ENCODE data around the gene C6. TPM values are rescaled to one million over a fixed set of nuclear protein-coding genes. Genes with fewer than 3 reads are reported as not detected.

C6 gene
- total RNA-seq, 2 donors from 2014 or later: 54.4 to 178 TPM

- no peaks in the 10 kb centered on the region for H3K9me3 ChIP-seq
- no peak overlapping the region for H3K4me3 ChIP-seq
- H3K27me3 ChIP-seq: no peaks in the 10 kb centered on the region
- no peaks in the 10 kb centered on the region for H3K36me3 ChIP-seq
- no peak for DNase-seq (ENCODE audit: low spot score)
- H3K27ac ChIP-seq: no peak overlapping the region
- no peaks in the 10 kb centered on the region for H3K4me1 ChIP-seq
- TF ChIP-seq, protein P1, sequence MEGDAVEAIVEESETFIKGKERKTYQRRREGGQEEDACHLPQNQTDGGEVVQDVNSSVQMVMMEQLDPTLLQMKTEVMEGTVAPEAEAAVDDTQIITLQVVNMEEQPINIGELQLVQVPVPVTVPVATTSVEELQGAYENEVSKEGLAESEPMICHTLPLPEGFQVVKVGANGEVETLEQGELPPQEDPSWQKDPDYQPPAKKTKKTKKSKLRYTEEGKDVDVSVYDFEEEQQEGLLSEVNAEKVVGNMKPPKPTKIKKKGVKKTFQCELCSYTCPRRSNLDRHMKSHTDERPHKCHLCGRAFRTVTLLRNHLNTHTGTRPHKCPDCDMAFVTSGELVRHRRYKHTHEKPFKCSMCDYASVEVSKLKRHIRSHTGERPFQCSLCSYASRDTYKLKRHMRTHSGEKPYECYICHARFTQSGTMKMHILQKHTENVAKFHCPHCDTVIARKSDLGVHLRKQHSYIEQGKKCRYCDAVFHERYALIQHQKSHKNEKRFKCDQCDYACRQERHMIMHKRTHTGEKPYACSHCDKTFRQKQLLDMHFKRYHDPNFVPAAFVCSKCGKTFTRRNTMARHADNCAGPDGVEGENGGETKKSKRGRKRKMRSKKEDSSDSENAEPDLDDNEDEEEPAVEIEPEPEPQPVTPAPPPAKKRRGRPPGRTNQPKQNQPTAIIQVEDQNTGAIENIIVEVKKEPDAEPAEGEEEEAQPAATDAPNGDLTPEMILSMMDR (IDR thresholded peaks at IDR 0.05): no peak
These were observed 98.1 kb downstream of the C6 start for GRCh38 chr5:41115281-41115680.

GRCh38 chr5:41112486-41113455 is 100.6 kb downstream of the C6 start:
- no peaks in the 10 kb centered on the region for H3K27me3 ChIP-seq
- H3K4me3 ChIP-seq: no peak overlapping the region
- no peak for DNase-seq (ENCODE audit: low spot score)
- no peaks in the 10 kb centered on the region for H3K4me1 ChIP-seq
- no peaks in the 10 kb centered on the region for H3K36me3 ChIP-seq
- H3K27ac ChIP-seq: no peak overlapping the region
- no peaks in the 10 kb centered on the region for H3K9me3 ChIP-seq
- TF ChIP-seq, protein P1 (IDR thresholded peaks at IDR 0.05): no peak

GRCh38 chr5:41109186-41109585 is 104.1 kb downstream of the C6 start:
- H3K4me3 ChIP-seq: no peak overlapping the region
- no peaks in the 10 kb centered on the region for H3K4me1 ChIP-seq
- H3K27ac ChIP-seq: no peak overlapping the region
- TF ChIP-seq, protein P1 (IDR thresholded peaks at IDR 0.05): no peak
- H3K36me3 ChIP-seq: no peaks in the 10 kb centered on the region
- no peak for DNase-seq (ENCODE audit: low spot score)
- no peaks in the 10 kb centered on the region for H3K27me3 ChIP-seq
- H3K9me3 ChIP-seq: no peaks in the 10 kb centered on the region

DNA sequence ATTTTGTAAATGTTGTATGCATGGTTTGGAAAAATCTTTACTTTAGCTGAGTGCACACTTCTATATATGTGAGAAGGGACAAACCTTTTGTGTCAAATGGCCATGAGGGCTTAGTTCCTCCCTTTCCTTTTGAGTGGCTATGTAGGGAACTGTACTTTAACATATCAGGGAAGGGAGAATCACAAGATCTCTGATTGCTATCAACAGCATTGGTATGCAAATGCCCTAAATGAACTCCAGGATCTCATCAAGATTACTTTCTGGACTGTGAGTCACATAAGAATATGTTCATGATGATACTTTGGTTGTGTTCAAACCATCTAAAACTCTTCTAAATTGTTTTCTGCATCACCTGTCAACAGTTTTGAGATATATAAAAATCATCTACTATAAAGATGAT is 111.0 kb downstream of the C6 start:
- TF ChIP-seq, protein P1 (IDR thresholded peaks at IDR 0.05): no peak
- H3K36me3 ChIP-seq: no peaks in the 10 kb centered on the region
- H3K4me3 ChIP-seq: no peak overlapping the region
- H3K27me3 ChIP-seq: no peaks in the 10 kb centered on the region
- no peak for DNase-seq (ENCODE audit: low spot score)
- H3K27ac ChIP-seq: no peak overlapping the region
- no peaks in the 10 kb centered on the region for H3K9me3 ChIP-seq
- no peaks in the 10 kb centered on the region for H3K4me1 ChIP-seq

- Histone ChIP-seq H3K36me3 (no peaks in the 10 kb centered on the region), H3K4me3 (no peak overlapping the region), H3K4me1 (peaks cover 0 to 26% of the 10 kb centered on the region in 2 donors), H3K9me3 (no peaks in the 10 kb centered on the region), H3K27me3 (no peaks in the 10 kb centered on the region), H3K27ac (no peak overlapping the region)
- no peak for DNase-seq (ENCODE audit: low spot score)
- TF ChIP-seq, protein P1 (IDR thresholded peaks at IDR 0.05): no peak
These were observed 115.7 kb downstream of the C6 start for GRCh38 chr5:41097642-41098041.

Data from right atrium auricular region (tissue), 2 donors.